Neural cell (in vitro differentiated cells): ENCODE measurements around the gene LYSMD4. TPM values are rescaled to one million over a fixed set of nuclear protein-coding genes. Genes with fewer than 3 reads are reported as not detected.

ENCODE experiments used
- H2AFZ ChIP-seq: fragments of 200-600, 300-800 bp; sonication (generic), shearing (Covaris generic); 2 replicates; pipeline ENCODE4 v1.6.0; 2014; ENCODE audit warnings: low read depth, mild to moderate bottlenecking, antibody characterized with exemption, low read length, moderate library complexity
- H3F3A ChIP-seq: fragments of 200-600 bp; shearing (Covaris generic); 2 replicates; pipeline ENCODE4 v1.6.1; 2016; ENCODE audit warnings: mild to moderate bottlenecking, moderate library complexity, mixed read lengths, antibody characterized with exemption, low read length; ENCODE audit not compliant: insufficient read depth, poor library complexity, severe bottlenecking
- H3K27ac ChIP-seq: fragments of 200-600, 300-800 bp; sonication (generic), shearing (Covaris generic); 2 replicates; pipeline ENCODE4 v1.5.1; 2014; ENCODE audit warnings: mild to moderate bottlenecking, low read length, moderate library complexity
- H3K27me3 ChIP-seq: fragments of 300-800, 200-600 bp; sonication (generic), shearing (Covaris generic); 2 replicates; pipeline ENCODE4 v1.6.0; 2014; ENCODE audit warnings: mild to moderate bottlenecking, low read depth, low read length, moderate library complexity; ENCODE audit not compliant: insufficient read depth
- H3K36me3 ChIP-seq: fragments of 300-800, 200-600 bp; sonication (generic), shearing (Covaris generic); 2 replicates; pipeline ENCODE4 v1.5.1; 2014; ENCODE audit warnings: mild to moderate bottlenecking, antibody characterized with exemption, low read length, moderate library complexity; ENCODE audit not compliant: insufficient read depth
- H3K4me2 ChIP-seq: fragments of 300-800, 200-600 bp; sonication (generic), shearing (Covaris generic); 2 replicates; pipeline ENCODE4 v1.6.0; 2014; ENCODE audit warnings: mild to moderate bottlenecking, low read length
- H3K4me3 ChIP-seq: fragments of 300-800, 200-600 bp; sonication (generic), shearing (Covaris generic); 2 replicates; pipeline ENCODE4 v1.5.1; 2014; ENCODE audit warnings: mild to moderate bottlenecking, low read length, moderate library complexity
- H3K79me2 ChIP-seq: fragments of 200-600 bp; shearing (Covaris generic); replicated peaks from 2 replicates; pipeline ENCODE4 v1.6.0; 2014; ENCODE audit warnings: mild to moderate bottlenecking, low read length, moderate library complexity; ENCODE audit not compliant: insufficient read depth
- H3K9ac ChIP-seq: fragments of 300-800, 200-600 bp; sonication (generic), shearing (Covaris generic); 2 replicates; pipeline ENCODE4 v1.6.1; 2016; ENCODE audit warnings: mild to moderate bottlenecking, low read length, mixed read lengths
- H3K9me2 ChIP-seq: fragments of 200-600 bp; shearing (Covaris generic); 2 replicates; pipeline ENCODE4 v1.6.1; 2016; ENCODE audit warnings: mild to moderate bottlenecking, low read length, mixed read lengths; ENCODE audit not compliant: insufficient read depth
- H3K9me3 ChIP-seq: fragments of 200-600, 300-800 bp; sonication (generic), shearing (Covaris generic); 2 replicates; pipeline ENCODE4 v1.6.1; 2016; ENCODE audit warnings: mild to moderate bottlenecking, mixed run types, low read length, moderate library complexity, mixed read lengths
- H4K20me1 ChIP-seq: fragments of 200-600 bp; shearing (Covaris generic); 2 replicates; pipeline ENCODE4 v1.6.1; 2016; ENCODE audit warnings: mild to moderate bottlenecking, mixed run types; ENCODE audit not compliant: insufficient read depth
- EP300 ChIP-seq: fragments of 450-650 bp; conservative IDR thresholded peaks from 2 replicates; pipeline ENCODE4 v1.6.1; 2014; ENCODE audit warnings: antibody characterized with exemption, mild to moderate bottlenecking, moderate library complexity; ENCODE audit not compliant: poor library complexity, severe bottlenecking
- EZH2 ChIP-seq: fragments of 200-600, 300-800 bp; shearing (Covaris generic), sonication (generic); IDR thresholded peaks from 2 replicates; pipeline ENCODE4 v1.6.1; 2014; ENCODE audit warnings: antibody characterized with exemption, low read length, borderline replicate concordance, mild to moderate bottlenecking; ENCODE audit not compliant: insufficient read depth, poor library complexity, severe bottlenecking
- MXI1 ChIP-seq: fragments of 450-650 bp; conservative IDR thresholded peaks from 2 replicates; pipeline ENCODE4 v1.6.1; 2014; ENCODE audit warnings: antibody characterized with exemption, mild to moderate bottlenecking; ENCODE audit not compliant: poor library complexity, severe bottlenecking
- POLR2AphosphoS5 ChIP-seq: IDR thresholded peaks from 2 replicates; pipeline ENCODE4 v1.6.1; 2012
- RAD21 ChIP-seq: fragments of 450-650 bp; conservative IDR thresholded peaks from 2 replicates; pipeline ENCODE4 v1.6.1; 2014; ENCODE audit warnings: antibody characterized with exemption, mild to moderate bottlenecking, moderate library complexity
- SMC3 ChIP-seq: fragments of 450-650 bp; conservative IDR thresholded peaks from 2 replicates; pipeline ENCODE4 v1.6.1; 2014; ENCODE audit warnings: antibody characterized with exemption, mild to moderate bottlenecking, moderate library complexity; ENCODE audit not compliant: poor library complexity
- TAF1 ChIP-seq: IDR thresholded peaks from 2 replicates; pipeline ENCODE4 v1.6.1; 2012; ENCODE audit warnings: low read depth
- polyA plus RNA-seq: library from polyadenylated mRNA; depleted of rRNA; stranded (reverse); fragments of >200 nt; gene quantifications from 2 replicates; pipeline ENCODE4 v1.2.3, GENCODE V29; 2014
- TF ChIP-seq, protein P1 (sequence below): IDR thresholded peaks from 2 replicates; pipeline ENCODE4 v1.6.1; 2012; ENCODE audit warnings: borderline replicate concordance
- TF ChIP-seq, protein P2 (sequence below): fragments of 450-650 bp; IDR thresholded peaks from 2 replicates; pipeline ENCODE4 v1.5.1; 2014; ENCODE audit warnings: antibody characterized with exemption, mild to moderate bottlenecking, moderate library complexity; ENCODE audit not compliant: poor library complexity, severe bottlenecking

Gene LYSMD4
- polyA plus RNA-seq, 1 donor from 2014 or later = 57.5 TPM

DNA sequence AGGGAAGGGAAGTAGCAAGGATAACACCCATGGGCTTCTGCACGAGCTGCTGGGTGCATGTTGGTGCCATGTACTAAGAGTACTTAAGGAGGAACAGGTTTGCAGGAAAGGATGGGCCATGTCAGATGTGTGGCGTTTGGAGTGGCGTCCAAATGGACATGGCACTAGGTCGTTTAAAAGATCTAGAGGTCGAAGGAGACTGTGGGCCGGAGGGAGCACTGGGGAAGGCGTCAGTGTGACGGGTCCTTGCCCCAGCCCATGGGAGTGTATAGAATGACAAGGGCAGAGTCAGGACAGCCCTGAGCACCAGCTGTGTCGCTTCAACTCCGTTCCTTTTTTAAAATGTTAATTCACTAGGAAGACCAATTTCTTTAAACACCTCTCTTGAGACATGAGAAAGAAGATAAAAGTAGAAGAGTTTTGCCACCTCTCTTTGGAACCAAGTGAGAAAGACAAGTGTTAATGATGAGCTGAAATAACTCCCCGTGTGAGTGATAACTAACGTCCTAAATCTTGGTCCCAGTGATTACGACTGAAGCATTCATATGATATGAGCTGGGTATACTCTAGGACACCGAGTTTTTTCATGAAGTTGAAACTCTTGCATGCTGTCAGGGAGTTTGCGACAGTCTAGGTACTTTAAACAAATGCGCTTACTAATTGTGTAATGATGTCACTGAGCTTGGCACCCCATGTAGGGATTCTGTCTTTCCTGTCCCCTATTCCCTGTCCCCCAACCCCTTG, 23.8 kb downstream of the LYSMD4 start:
- H3K9me2 ChIP-seq = no peaks in the 10 kb centered on the region
- no peaks in the 10 kb centered on the region for H3K9me3 ChIP-seq
- H3K36me3 ChIP-seq = no peaks in the 10 kb centered on the region
- no peaks in the 10 kb centered on the region for H3K79me2 ChIP-seq
- H2AFZ ChIP-seq = no peak overlapping the region
- no peaks in the 10 kb centered on the region for H3F3A ChIP-seq
- no peak overlapping the region for H3K9ac ChIP-seq
- H3K4me2 ChIP-seq = no peak overlapping the region
- H4K20me1 ChIP-seq = no peaks in the 10 kb centered on the region
- TF ChIP-seq RAD21 (no peak), POLR2AphosphoS5 (no peak), MXI1 (no peak), TAF1 (no peak), SMC3 (no peak), EZH2 (no peak), EP300 (no peak)
- TF ChIP-seq, protein P1, sequence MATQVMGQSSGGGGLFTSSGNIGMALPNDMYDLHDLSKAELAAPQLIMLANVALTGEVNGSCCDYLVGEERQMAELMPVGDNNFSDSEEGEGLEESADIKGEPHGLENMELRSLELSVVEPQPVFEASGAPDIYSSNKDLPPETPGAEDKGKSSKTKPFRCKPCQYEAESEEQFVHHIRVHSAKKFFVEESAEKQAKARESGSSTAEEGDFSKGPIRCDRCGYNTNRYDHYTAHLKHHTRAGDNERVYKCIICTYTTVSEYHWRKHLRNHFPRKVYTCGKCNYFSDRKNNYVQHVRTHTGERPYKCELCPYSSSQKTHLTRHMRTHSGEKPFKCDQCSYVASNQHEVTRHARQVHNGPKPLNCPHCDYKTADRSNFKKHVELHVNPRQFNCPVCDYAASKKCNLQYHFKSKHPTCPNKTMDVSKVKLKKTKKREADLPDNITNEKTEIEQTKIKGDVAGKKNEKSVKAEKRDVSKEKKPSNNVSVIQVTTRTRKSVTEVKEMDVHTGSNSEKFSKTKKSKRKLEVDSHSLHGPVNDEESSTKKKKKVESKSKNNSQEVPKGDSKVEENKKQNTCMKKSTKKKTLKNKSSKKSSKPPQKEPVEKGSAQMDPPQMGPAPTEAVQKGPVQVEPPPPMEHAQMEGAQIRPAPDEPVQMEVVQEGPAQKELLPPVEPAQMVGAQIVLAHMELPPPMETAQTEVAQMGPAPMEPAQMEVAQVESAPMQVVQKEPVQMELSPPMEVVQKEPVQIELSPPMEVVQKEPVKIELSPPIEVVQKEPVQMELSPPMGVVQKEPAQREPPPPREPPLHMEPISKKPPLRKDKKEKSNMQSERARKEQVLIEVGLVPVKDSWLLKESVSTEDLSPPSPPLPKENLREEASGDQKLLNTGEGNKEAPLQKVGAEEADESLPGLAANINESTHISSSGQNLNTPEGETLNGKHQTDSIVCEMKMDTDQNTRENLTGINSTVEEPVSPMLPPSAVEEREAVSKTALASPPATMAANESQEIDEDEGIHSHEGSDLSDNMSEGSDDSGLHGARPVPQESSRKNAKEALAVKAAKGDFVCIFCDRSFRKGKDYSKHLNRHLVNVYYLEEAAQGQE = no peak
- TF ChIP-seq, protein P2, sequence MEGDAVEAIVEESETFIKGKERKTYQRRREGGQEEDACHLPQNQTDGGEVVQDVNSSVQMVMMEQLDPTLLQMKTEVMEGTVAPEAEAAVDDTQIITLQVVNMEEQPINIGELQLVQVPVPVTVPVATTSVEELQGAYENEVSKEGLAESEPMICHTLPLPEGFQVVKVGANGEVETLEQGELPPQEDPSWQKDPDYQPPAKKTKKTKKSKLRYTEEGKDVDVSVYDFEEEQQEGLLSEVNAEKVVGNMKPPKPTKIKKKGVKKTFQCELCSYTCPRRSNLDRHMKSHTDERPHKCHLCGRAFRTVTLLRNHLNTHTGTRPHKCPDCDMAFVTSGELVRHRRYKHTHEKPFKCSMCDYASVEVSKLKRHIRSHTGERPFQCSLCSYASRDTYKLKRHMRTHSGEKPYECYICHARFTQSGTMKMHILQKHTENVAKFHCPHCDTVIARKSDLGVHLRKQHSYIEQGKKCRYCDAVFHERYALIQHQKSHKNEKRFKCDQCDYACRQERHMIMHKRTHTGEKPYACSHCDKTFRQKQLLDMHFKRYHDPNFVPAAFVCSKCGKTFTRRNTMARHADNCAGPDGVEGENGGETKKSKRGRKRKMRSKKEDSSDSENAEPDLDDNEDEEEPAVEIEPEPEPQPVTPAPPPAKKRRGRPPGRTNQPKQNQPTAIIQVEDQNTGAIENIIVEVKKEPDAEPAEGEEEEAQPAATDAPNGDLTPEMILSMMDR = no peak
- H3K27ac ChIP-seq = no peak overlapping the region
- no peak overlapping the region for H3K4me3 ChIP-seq
- no peaks in the 10 kb centered on the region for H3K27me3 ChIP-seq

DNA sequence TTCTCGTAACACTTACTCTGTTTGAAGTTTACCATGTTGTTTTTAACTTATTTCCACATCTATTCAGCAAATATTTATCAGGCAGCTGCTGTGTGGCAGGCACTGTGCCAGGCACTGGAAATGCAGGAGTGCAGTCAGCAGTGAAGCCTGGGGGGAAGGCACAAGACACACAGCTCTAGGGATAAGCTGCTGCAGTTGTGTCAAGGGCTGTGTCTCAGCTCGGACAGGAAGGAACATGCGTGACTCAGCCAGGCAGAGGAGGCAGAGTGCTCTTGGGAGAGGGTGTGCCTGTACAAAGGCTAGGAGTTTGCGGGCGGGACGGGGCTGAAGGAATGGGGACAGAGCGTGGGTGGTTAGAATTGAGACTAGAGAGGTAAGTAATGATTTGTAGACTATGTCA, 24.7 kb downstream of the LYSMD4 start:
- H3F3A ChIP-seq = no peaks in the 10 kb centered on the region
- no peaks in the 10 kb centered on the region for H3K36me3 ChIP-seq
- H3K4me2 ChIP-seq = no peak overlapping the region
- TF ChIP-seq MXI1 (no peak), EZH2 (no peak), EP300 (no peak), SMC3 (no peak), POLR2AphosphoS5 (no peak)
- TF ChIP-seq, protein P1 = no peak
- H3K27ac ChIP-seq = no peak overlapping the region
- H4K20me1 ChIP-seq = no peaks in the 10 kb centered on the region
- H3K4me3 ChIP-seq = no peak overlapping the region
- H3K9me2 ChIP-seq = no peaks in the 10 kb centered on the region
- no peaks in the 10 kb centered on the region for H3K27me3 ChIP-seq
- no peaks in the 10 kb centered on the region for H3K9me3 ChIP-seq
- no peak overlapping the region for H3K9ac ChIP-seq
- no peak overlapping the region for H2AFZ ChIP-seq
- H3K79me2 ChIP-seq = no peaks in the 10 kb centered on the region
